BJ (cell line): ENCODE data around the gene COL4A1. TPM values are rescaled to one million over a fixed set of nuclear protein-coding genes. Genes with fewer than 3 reads are reported as not detected.

Source experiments
- CTCF ChIA-PET: fragments of 350-600 bp; formaldehyde crosslinking; extraction: SDS; loops from one replicate; lab custom pipeline; 2021; ENCODE audit warnings: antibody characterized with exemption, inconsistent platforms; lab: Yijun Ruan, JAX
- POLR2A ChIA-PET: fragments of 300-600 bp; sonication (Branson Sonifier 250); formaldehyde crosslinking; extraction: SDS; loops from one replicate; lab custom pipeline; 2021; ENCODE audit warnings: antibody characterized with exemption; lab: Charles Lee
- DNase-seq: peaks from one replicate; pipeline ENCODE4 v3.0.0-alpha.2; 2011; ENCODE audit warnings: low read depth
- H3K27me3 ChIP-seq: 2 replicates; pipeline ENCODE4 v1.6.0; 2011; ENCODE audit warnings: low read length; ENCODE audit not compliant: control insufficient read depth, insufficient read depth
- H3K36me3 ChIP-seq: 2 replicates; pipeline ENCODE4 v1.5.1; 2011; ENCODE audit warnings: low read length; ENCODE audit not compliant: control insufficient read depth, insufficient read depth
- H3K4me3 ChIP-seq: 2 replicates; pipeline ENCODE4 v1.5.1; 2011; ENCODE audit warnings: low read depth, mild to moderate bottlenecking, control low read depth, low read length
- polyA plus RNA-seq: library from polyadenylated mRNA; depleted of rRNA; stranded (reverse); fragments of >200 nt; gene quantifications from 2 replicates; pipeline ENCODE4 v1.2.3, GENCODE V29; 2011
- TF ChIP-seq, protein P1 (sequence below): IDR thresholded peaks from 2 replicates; pipeline ENCODE4 v1.5.1; 2011; ENCODE audit warnings: low read depth, mild to moderate bottlenecking, control low read depth, inconsistent platforms, low read length, moderate library complexity; ENCODE audit not compliant: insufficient read depth

The COL4A1 gene
- polyA plus RNA-seq, 1 experiment = 375 TPM

DNA sequence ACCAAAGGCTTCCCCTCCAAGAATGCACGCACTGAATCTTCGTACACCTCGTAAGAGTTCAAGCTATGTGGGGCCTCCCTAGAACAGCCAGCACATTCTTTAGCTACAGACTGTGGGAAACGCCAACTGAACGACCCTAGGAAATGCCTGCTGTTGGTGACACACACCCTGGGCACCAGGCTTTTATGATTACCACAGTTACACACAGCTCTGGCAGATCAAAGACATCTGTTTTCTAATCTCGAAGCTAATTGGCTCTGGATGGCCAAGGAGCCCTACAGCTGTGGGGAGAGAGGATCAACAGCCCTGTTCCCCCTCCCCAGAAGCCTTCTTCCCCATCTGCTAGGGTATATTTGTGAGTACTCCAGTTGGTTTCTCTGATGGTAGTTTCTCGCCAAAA is 123.0 kb downstream of the COL4A1 start:
- peaks cover 34% of the 10 kb centered on the region for H3K36me3 ChIP-seq
- no peak overlapping the region for H3K4me3 ChIP-seq
- H3K27me3 ChIP-seq = no peaks in the 10 kb centered on the region
- CTCF ChIA-PET = no interaction called here
- POLR2A ChIA-PET = no interaction called here
- TF ChIP-seq, protein P1, sequence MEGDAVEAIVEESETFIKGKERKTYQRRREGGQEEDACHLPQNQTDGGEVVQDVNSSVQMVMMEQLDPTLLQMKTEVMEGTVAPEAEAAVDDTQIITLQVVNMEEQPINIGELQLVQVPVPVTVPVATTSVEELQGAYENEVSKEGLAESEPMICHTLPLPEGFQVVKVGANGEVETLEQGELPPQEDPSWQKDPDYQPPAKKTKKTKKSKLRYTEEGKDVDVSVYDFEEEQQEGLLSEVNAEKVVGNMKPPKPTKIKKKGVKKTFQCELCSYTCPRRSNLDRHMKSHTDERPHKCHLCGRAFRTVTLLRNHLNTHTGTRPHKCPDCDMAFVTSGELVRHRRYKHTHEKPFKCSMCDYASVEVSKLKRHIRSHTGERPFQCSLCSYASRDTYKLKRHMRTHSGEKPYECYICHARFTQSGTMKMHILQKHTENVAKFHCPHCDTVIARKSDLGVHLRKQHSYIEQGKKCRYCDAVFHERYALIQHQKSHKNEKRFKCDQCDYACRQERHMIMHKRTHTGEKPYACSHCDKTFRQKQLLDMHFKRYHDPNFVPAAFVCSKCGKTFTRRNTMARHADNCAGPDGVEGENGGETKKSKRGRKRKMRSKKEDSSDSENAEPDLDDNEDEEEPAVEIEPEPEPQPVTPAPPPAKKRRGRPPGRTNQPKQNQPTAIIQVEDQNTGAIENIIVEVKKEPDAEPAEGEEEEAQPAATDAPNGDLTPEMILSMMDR = no peak
- DNase-seq = no peak

DNA sequence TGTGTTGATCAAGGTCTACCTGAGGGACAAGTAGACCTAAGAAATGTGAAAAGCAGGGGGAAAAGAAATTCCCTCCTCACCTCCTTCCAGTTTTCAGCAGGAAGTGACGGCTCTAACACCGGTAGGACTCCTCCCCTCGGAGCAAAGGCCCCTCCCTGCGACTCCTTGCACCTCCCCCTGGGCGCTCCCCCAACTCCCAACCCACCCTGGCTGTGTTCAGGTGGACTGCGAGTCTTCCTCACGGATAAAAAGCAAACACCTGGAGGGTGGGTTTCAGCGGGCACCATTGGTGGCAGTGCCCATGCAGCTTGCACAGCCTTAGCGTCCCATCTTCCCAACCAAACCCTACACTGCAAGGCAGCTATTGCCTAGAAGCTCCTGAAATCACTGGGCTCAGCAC is 124.5 kb downstream of the COL4A1 start:
- Histone ChIP-seq H3K36me3 (peaks cover 32% of the 10 kb centered on the region), H3K4me3 (no peak overlapping the region), H3K27me3 (no peaks in the 10 kb centered on the region)
- DNase-seq = no peak
- TF ChIP-seq, protein P1 = no peak
- CTCF ChIA-PET = interaction anchor here (0.7 kb wide), 1 partner anchor 13 kb away, joined by 3 read pairs; no protein-coding TSS in a partner anchor
- POLR2A ChIA-PET = no interaction called here

DNA sequence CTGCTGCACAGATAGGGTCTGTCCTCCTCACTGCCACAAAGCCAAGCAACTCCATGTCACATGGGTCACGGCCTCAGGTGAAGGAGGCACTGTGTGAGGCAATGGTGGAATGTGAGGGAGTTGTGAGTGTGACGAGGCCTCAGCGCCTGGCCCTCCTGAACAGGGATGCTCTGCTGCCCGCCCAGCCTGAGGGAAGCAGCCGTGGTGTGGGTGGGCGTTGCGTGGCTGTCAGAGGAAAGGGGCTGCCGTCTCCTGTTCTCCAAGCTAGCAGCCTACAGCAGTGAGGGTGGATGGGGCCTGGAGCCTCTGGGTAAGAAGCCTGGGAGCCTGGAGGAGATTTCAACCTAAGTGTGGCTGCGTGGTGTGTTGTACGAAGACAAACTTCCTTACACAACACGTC is 125.0 kb downstream of the COL4A1 start:
- CTCF ChIA-PET = interaction anchor here (0.7 kb wide), 1 partner anchor 13 kb away, joined by 3 read pairs; no protein-coding TSS in a partner anchor
- H3K4me3 ChIP-seq = no peak overlapping the region
- POLR2A ChIA-PET = no interaction called here
- peaks cover 34% of the 10 kb centered on the region for H3K36me3 ChIP-seq
- TF ChIP-seq, protein P1 = no peak
- DNase-seq = no peak
- H3K27me3 ChIP-seq = no peaks in the 10 kb centered on the region

DNA sequence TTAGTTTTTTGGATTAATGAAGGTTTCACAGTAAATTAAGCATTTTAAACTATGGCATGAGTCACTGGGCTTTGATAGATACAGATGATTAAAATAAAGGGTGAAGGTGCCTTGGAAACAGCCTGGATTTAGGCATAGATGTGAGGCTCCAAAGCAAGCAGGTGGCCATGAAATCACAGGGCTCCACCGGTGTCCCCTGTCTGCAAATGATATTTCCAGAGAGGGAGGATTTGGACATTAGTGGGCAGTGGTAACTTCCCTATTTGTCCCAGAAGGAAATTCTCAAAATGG is 127.2 kb downstream of the COL4A1 start:
- DNase-seq = no peak
- CTCF ChIA-PET = interaction anchor here (1.7 kb wide), 1 partner anchor 9 kb away, joined by 4 read pairs; no protein-coding TSS in a partner anchor
- POLR2A ChIA-PET = no interaction called here

DNA sequence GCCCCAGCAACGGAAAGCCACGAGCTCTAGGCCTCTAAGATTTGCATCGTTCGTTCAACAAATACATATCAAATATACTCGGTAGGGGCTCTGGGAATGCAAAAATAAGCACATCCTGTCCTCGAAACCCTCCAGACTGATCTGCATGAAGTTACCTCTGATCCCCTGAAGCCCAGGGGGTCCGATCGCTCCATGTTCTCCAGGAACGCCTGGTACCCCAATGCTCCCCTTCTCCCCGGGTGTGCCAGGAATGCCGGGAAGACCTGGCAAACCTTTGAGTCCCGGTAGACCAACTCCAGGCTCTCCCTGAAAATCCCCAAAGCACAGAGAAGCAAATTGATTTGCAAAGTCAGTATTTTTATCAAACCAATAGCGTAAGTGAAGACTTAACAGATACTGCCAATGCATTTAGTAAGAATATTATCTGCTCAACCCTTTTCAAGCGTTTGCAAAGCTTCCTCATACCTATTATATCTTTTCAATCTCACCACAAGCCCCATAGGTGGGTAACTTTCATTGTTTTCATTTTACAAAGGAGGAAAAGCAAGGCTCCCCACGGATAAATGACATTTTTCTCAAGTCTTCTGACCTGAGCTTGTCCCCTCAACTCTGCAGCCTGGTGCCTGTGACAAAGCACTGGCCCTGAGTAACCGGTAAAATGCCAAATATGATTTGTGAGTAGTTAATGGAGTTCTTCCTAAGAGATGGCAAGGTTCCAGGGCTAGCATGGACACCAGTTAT is 127.7 kb downstream of the COL4A1 start:
- ChIA-PET POLR2A (no interaction called here), CTCF (interaction anchor here (0.9 to 1.7 kb wide), 3 partner anchors 8 to 15 kb away, joined by 3 to 4 read pairs (median 3); no protein-coding TSS in a partner anchor)
- DNase-seq = no peak
- peaks cover 41% of the 10 kb centered on the region for H3K36me3 ChIP-seq
- TF ChIP-seq, protein P1 = no peak
- H3K27me3 ChIP-seq = no peaks in the 10 kb centered on the region
- H3K4me3 ChIP-seq = no peak overlapping the region

More for the DNA sequence above, 127.2 kb downstream of the COL4A1 start:
- Histone ChIP-seq H3K27me3 (no peaks in the 10 kb centered on the region), H3K4me3 (no peak overlapping the region), H3K36me3 (peaks cover 41% of the 10 kb centered on the region)
- TF ChIP-seq, protein P1 = no peak
